Osteoblast (primary cell): ENCODE measurements around the gene SOX5. TPM values are rescaled to one million over a fixed set of nuclear protein-coding genes. Genes with fewer than 3 reads are reported as not detected.

Source experiments
- DNase-seq: peaks from one replicate; pipeline ENCODE4 v3.0.0; 2011; ENCODE audit warnings: low spot score, mixed read lengths; ENCODE audit not compliant: insufficient read length; ENCODE audit errors: missing footprints
- H2AFZ ChIP-seq: 2 replicates; pipeline ENCODE4 v1.6.0; 2011; ENCODE audit warnings: mild to moderate bottlenecking, low read length
- H3K27ac ChIP-seq: 2 replicates; pipeline ENCODE4 v1.5.1; 2011; ENCODE audit warnings: mild to moderate bottlenecking, low read depth, low read length, moderate library complexity
- H3K27me3 ChIP-seq: 2 replicates; pipeline ENCODE4 v1.6.0; 2012; ENCODE audit warnings: mild to moderate bottlenecking, control low read depth, inconsistent platforms, low read length, moderate library complexity; ENCODE audit not compliant: insufficient read depth
- H3K36me3 ChIP-seq: 2 replicates; pipeline ENCODE4 v1.5.1; 2011; ENCODE audit warnings: mild to moderate bottlenecking, low read length, control low read depth, moderate library complexity; ENCODE audit not compliant: insufficient read depth
- H3K4me1 ChIP-seq: 2 replicates; pipeline ENCODE4 v1.5.1; 2011; ENCODE audit warnings: mild to moderate bottlenecking, low read length, control low read depth, moderate library complexity; ENCODE audit not compliant: insufficient read depth
- H3K4me2 ChIP-seq: 2 replicates; pipeline ENCODE4 v1.6.0; 2011; ENCODE audit warnings: mild to moderate bottlenecking, low read length; ENCODE audit not compliant: insufficient read depth
- H3K4me3 ChIP-seq: fragments of 200-600 bp; sonication (generic); 3 replicates; pipeline ENCODE4 v1.5.1; 2012; ENCODE audit warnings: mild to moderate bottlenecking, low read length, inconsistent platforms; ENCODE audit not compliant: insufficient read depth
- H3K79me2 ChIP-seq: 2 replicates; pipeline ENCODE4 v1.6.0; 2012; ENCODE audit warnings: mild to moderate bottlenecking, low read length, control low read depth, inconsistent platforms; ENCODE audit not compliant: insufficient read depth
- H3K9me3 ChIP-seq: 2 replicates; pipeline ENCODE4 v1.5.1; 2011; ENCODE audit warnings: low read depth, low read length, control low read depth
- H4K20me1 ChIP-seq: 2 replicates; pipeline ENCODE4 v1.6.0; 2012; ENCODE audit warnings: mild to moderate bottlenecking, low read length, control low read depth; ENCODE audit not compliant: insufficient read depth
- CTCF ChIP-seq: IDR thresholded peaks from 2 replicates; pipeline ENCODE4 v1.5.1; 2011; ENCODE audit warnings: mild to moderate bottlenecking, low read depth, low read length, moderate library complexity; ENCODE audit errors: extremely low read depth
- total RNA-seq: library from RNA; depleted of rRNA; stranded (reverse); fragments of >200 nt; gene quantifications from 2 replicates; pipeline ENCODE4 v1.2.3, GENCODE V29; 2012

Gene SOX5
- total RNA-seq, 1 donor: 5.1 TPM

DNA sequence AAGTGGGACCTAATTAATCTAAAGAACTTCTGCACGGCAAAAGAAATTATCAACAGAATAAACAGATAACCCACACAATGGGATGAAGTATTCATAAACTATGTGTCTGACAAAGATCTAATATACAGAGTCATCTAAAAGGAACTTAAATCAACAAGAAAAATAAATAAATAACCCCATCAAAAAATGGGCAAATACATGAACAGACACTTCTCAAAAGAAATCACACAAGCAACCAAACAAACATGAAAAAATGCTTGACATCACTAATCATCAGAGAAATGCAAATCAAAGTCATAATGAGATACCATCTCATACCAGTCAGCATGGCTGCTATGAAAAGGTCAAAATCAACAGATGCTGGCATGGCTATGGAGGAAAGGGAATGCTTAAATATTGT lies 466.9 kb downstream of the SOX5 start:
- Histone ChIP-seq H3K79me2 (no peaks in the 10 kb centered on the region), H3K9me3 (no peaks in the 10 kb centered on the region), H3K27me3 (no peaks in the 10 kb centered on the region), H3K4me1 (no peaks in the 10 kb centered on the region), H3K27ac (no peak overlapping the region), H3K36me3 (no peaks in the 10 kb centered on the region), H4K20me1 (no peaks in the 10 kb centered on the region), H3K4me3 (no peak overlapping the region), H2AFZ (no peak overlapping the region), H3K4me2 (no peak overlapping the region)
- no peak for TF ChIP-seq CTCF
- no peak for DNase-seq
